GM10847 (cell line): ENCODE results near the gene RPL3.

Experiments
- POLR2A ChIP-seq: IDR thresholded peaks from 2 replicates; pipeline ENCODE4 v1.6.1; 2011; ENCODE audit not compliant: insufficient read length; ENCODE audit errors: extremely low read depth

RPL3 gene

DNA sequence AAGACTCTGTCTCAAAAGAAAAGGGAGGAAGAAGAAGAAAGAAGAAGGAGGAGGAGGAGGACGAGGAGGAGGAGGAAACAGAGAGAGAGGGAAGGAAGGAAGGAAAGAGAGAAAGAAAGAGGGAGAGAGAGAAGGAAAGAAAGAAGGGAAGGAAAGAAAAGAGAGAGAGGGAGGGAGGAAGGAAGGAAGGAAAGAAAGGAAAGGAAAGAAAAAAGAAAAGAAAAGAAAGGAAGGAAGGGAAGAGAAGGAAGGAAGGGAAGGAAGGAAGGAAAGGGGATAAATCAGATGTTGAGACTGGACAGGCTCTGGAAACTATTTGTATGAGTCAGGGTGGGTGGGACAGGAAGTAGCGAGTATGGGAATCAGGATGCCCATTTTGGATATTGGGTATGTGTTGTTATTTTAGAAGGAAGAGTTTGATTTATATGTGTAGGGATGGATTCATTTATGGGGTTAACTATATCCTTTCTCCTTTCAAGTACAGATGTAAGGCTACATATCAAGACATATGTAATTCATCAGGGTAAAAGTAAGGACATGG lies 6.0 kb upstream of the RPL3 start:
- no peak for TF ChIP-seq POLR2A

DNA sequence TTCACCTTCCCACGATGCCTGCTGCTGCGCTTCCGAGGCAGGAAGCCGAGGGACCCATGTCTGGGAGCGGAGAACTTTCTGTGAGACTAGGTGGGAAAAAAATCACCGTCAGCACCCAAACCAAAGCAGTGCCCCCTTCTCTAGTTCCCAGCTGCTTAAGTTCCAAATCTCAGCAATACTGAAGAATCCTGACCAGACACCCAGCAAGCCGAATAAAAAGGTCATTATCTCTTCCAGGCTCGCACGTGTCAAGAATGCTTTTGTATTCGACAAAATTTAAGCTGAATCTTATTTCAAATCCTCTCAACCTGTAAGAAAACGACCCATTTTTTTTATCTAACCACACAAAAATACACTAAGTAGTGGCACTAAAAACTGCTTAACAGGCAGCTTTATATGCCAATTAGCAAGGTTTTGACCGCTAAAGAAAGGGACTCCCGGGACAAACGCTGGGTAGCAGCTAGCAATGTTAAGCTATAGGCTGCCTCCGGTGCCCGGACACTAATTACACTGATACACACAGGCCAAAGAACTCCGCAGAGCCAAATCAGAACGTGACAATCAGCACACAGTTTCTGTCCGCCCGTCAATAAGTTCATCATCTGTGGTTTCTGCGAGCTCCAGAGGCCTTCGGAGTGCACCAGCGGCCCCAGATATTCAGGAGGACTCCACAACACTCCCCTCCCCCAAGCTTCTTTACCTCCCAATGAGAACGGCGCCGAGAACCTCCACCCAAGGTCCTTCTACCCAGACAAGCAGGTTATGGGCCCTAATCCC lies 728 bp downstream of the RPL3 start:
- no peak for TF ChIP-seq POLR2A

DNA sequence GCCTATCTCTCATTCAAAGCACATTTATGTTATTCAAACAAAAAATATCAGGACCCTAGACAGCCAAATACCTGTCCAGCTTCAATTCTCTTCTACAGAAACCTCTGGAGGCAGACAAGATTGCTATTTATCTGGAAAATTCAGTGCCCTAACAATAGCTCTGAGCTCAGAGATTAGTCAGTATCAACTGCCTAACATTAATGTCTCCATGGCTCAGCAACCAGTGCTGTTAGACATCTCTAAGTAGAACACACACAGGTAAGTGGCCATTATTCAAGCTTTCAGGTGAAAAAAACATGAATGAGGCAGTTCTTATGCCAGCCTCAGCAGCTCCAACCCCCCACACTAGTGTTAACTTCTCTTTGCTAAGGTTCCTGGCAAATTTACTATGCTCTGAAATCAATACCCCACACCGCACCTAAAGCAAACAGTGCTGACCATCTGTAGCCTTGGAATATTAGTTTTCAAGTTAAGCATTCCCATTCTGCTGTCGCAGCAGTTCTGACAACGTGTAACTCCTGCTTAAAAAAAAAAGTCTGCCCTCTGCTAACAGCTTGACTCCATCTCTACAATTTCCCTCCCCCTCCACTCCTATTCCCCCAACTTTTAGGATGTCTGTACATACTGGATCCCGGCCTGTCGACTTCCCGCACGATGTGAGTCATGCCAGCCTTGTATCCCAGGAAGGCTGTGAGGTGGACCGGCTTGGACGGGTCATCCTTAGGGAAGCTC lies 1.5 kb downstream of the RPL3 start:
- no peak for TF ChIP-seq POLR2A

DNA sequence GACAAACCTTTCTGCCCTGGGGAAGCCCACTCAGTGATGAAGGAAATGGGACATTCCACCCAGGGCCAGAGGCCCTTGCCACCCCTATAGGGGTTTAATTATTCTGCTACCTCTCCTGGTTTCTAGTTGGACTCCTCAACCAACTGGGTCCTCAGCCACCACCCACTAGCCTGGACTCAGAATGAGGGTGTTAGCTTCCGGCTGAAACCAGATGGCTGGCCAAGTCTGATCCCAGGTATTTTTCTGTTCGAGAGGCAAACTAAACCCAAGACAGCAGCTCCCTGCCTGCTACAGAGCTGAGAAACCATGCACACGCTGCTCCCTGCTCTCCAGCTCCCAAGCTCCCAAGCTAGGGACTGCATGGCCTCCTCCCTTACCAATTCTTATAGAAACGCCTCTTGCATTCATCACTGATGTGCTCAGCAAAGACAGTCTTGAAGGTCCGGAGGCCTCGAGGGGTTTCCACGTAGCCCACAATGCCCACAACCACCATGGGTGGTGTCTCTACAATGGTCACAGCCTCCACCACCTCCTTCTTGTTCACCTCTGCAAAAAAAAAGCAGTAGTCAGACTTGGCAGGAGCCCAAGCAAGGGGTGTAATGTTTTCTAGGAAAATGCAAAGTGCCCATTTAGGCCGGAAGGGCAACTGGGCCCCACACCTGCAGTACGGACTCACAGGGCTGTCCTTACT lies 2.2 kb downstream of the RPL3 start:
- no peak for TF ChIP-seq POLR2A

DNA sequence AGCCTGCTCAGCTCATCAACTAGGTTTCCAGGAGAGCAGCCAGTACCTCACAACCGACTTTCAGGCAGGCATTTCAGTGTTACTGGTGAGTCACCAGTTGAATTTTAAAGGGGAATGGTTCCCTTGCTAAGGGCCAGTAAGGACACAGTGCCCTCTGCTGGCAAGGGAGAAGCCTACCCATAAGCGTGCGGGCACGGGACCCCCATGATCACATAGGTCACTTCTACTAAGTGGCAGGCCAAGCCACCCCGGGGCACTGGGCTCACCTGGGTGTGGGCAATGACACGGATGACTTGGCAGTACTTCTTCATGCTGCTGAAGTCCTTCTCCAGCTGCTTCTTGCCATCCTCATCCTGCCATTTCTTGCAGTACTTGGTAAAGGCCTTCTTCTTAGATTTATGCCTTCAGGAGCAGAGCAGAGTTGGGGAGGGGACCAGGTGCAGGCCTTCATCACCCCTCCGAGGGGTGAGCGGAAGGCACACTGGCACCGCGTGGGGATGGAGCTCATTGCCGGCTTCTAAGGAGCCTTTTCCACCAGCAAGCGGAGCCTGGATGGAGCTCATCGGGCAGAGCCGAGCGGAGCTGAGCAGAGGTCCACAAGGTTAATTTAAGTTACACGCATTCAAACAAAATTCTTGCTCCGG lies 2.9 kb downstream of the RPL3 start:
- no peak for TF ChIP-seq POLR2A

DNA sequence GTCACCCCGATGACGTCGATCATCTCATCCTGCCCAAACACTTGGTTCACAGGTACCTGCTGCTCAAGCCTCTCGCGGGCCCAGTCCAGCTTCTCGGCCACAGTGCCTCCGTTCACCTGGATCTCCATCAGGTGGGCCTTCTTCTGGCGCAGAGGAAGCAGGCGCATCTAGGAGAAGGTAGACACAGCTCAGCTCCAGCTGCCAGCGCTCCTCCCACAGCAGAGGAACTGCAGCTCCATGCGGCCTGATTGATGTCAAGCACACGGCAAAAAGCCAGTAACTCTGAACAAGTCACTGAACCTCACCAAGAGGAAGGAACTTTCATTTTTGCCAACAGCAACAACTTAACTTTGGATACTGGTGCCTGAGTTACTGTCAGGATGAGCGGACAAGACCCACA lies 4.0 kb downstream of the RPL3 start:
- TF ChIP-seq POLR2A: no peak

DNA sequence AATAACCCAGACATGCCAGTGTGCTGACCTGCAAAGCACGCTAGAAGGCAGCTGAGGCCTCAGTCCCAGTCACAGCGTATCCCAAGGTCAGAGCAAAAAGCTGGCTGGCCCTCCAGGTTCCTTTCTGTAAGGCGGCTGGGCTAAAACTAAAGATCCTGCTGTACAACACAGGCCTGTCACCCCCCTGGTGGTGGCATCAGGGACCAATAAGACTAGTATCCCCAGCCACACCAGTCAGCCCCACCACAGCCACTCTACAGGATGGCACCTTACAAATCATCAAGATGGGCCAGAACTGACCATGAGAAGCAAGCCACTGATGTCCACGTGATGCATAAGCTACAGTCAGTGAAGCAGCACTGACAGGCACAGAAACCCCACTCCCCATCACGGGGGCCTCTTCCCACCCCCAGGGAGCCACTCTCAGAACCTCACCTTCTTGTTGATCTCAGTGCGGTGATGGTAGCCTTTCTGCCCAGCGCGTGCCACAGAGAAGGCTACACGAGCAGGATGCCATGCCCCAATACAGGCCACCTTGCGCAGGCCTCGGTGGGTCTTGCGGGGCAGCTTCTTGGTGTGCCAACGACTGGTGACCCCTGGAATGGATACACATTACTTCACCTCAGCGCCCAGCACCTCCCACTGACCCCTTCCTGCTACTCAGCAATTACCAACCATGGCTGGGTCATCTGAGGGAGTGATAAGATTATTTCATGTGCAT lies 5.0 kb downstream of the RPL3 start:
- TF ChIP-seq POLR2A: no peak

DNA sequence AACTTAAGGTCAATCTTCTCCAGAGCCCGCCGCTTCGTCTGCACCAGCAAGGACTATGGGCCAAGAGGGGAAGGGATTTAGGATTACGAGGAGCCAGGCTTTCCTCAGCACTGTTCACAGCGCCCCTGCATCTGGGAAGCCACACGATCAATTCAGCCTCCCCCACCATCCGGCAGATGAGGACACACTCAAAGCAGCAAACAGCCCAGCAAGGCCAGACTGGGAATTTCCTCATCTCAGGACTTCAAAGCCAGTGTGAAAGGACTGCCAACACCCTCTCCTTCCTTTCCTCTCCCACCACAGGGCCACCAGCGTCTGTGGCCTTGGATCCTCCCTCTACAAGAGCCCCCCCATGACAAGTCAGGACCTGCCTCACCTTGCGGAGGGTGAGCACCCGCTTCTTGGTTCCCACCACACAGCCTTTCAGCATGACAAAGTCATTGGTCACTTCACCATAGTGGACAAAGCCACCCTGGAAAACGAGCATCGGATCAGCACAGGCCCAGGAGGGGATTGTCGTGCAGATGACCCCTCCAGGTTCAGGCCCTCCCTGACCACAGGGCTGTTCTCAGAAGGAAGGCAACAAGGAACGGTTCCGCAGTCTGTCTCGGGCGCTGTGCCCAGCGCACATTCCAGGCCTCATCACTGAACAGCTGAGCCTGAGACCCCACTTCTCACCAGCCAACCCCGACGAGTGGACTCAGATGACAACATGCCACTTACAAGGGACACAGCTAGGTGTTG lies 6.0 kb downstream of the RPL3 start:
- TF ChIP-seq POLR2A: no peak

DNA sequence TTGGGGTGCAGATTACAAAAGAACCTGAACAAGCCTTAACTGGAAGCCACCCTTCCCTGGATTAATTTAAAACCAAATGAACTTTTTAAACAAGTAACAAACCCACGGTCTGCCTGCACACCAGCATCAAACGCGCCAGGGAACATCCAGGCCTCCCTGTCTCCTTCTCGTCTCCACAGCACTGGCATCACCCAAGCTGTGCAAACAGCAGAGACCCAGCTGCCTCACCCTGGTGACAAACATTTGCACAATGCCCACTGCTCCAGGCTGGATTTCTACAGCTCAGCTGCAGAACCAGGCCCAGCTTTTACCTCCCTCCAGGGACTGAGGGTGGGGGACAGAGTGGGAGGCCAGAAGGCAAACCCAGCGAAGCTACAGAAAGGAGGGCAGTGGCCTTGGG lies 7.0 kb downstream of the RPL3 start:
- TF ChIP-seq POLR2A: no peak

DNA sequence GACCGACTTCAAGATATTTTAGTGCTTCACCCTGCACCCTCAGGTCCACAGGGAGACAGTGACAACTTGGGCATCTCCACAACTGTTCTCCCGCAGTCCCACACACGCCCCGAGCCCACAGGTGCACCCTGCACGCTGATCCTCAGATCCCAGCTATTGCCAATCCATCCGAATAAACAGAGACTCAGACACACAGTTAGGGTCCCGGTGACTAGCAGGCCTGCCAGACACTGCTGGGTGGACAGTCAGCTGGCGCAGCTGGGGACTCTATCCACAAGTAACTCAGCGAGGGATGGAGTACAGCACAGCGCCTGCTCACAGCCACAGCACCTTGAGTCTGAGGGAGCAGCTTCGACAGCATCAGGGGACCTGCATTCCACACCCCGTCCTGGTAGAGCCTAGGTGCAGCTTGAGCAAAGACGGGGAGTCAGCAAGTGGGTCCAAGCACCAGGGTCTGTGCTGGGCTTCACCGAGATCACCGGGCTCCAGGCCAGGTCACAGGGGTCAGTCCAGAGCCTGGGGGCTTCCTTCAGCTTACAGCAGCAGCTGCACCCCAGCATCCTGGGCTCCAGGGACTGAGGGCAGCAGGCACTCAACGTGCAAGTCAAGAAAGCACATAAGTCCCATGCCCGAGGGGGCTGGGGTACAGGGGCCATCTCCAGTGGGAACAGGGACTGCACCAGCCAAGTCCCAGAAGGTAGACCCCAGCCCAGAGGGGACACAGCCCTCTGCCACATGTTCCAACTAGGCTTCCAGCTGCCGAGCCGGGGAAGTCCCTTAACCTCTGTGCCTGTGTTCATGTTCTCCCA lies 7.6 kb downstream of the RPL3 start:
- TF ChIP-seq POLR2A: peak; percentile 19

DNA sequence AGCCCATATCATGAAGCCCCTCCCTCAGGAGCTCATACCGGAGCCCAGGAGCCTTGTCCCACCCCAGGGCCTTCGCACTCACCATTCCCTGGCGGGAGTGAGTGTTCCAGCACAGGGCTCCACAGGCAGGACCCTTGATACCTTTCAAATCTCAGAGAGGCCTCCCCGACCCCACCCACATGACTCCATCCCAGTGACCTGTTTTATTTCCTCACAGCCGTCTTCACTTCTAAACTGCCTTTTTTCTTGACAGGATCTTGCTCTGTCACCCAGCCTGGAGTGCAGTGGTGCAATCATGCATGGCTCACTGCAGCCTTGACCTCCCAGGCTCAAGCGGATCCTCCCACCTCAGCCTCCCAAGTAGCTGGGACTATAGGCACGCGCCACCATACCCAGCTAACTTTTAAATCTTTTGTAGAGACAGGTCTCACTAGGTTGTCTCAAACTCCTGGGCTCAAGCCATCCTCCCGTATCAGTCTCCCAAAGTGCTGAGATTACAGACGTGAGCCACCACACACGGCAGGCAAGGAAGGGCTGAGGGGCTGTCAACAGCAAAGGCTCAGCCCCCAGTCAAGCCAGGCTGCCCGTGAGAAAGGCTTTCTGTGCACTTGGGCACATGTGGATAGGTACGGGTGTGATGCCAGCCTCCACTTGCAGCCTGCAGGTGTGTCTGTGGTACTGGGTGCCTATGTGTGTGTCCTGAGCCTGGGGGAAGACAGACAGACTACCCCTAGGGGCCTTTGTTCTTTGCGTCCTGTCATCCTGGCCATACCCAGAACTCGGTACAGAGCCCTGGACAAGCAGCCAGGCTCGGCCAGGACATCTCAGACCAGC lies 9.3 kb downstream of the RPL3 start:
- no peak for TF ChIP-seq POLR2A

DNA sequence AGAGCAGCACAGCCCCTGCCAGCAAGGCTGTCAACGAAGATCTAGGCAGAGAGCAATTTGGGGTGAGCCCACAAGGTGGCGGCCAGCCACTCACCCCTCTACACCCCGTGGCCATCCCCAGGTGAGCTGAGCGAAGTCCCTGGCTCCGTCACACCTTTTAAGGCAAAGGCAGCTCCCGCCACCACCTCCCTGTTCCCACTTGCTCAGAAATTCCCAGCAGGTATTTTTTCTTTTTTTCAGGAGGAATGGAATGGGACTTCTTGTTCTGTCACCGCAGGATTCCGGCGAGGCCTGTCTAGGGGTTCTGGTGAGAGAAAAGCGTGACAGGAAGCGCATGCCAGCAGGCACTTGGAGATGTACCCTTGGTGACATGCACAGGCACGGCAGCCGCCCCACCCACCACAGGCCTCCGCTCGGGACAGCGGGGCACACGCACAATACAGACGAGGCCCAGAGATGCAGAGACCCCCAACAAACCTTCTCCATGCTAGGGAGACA lies 10.0 kb downstream of the RPL3 start:
- no peak for TF ChIP-seq POLR2A
